IPS-18a (cell line): Measurements from ENCODE around the gene RPS19BP1.

Experiments used
- H3K27ac ChIP-seq: one replicate; pipeline ENCODE4 v1.5.1; 2013; ENCODE audit warnings: low read length
- H3K27me3 ChIP-seq: one replicate; pipeline ENCODE4 v1.6.1; 2013; ENCODE audit warnings: mild to moderate bottlenecking, low read length; ENCODE audit not compliant: control insufficient read depth, insufficient read depth
- H3K36me3 ChIP-seq: one replicate; pipeline ENCODE4 v1.6.1; 2013; ENCODE audit warnings: low read depth, low read length; ENCODE audit not compliant: control insufficient read depth
- H3K4me1 ChIP-seq: one replicate; pipeline ENCODE4 v1.6.1; 2013; ENCODE audit warnings: low read depth, low read length; ENCODE audit not compliant: control insufficient read depth
- H3K4me3 ChIP-seq: one replicate; pipeline ENCODE4 v1.5.1; 2013; ENCODE audit warnings: low read length
- H3K9ac ChIP-seq: one replicate; pipeline ENCODE4 v1.6.1; 2013; ENCODE audit warnings: mild to moderate bottlenecking, low read length, moderate library complexity
- H3K9me3 ChIP-seq: one replicate; pipeline ENCODE4 v1.6.1; 2013; ENCODE audit warnings: low read depth, low read length; ENCODE audit not compliant: control insufficient read depth

Gene RPS19BP1

GRCh38 chr22:39570226-39570625 lies 37.7 kb upstream of the RPS19BP1 start:
- Histone ChIP-seq H3K9ac (no peak overlapping the region), H3K4me1 (no peaks in the 10 kb centered on the region), H3K9me3 (no peaks in the 10 kb centered on the region), H3K27me3 (no peaks in the 10 kb centered on the region), H3K36me3 (no peaks in the 10 kb centered on the region), H3K27ac (no peak overlapping the region), H3K4me3 (no peak overlapping the region)

- Histone ChIP-seq H3K27me3 (no peaks in the 10 kb centered on the region), H3K36me3 (no peaks in the 10 kb centered on the region), H3K9ac (no peak overlapping the region), H3K4me1 (no peaks in the 10 kb centered on the region), H3K27ac (no peak overlapping the region), H3K9me3 (no peaks in the 10 kb centered on the region), H3K4me3 (no peak overlapping the region)
Measured at GRCh38 chr22:39569066-39569465, 36.5 kb upstream of the RPS19BP1 start.

DNA sequence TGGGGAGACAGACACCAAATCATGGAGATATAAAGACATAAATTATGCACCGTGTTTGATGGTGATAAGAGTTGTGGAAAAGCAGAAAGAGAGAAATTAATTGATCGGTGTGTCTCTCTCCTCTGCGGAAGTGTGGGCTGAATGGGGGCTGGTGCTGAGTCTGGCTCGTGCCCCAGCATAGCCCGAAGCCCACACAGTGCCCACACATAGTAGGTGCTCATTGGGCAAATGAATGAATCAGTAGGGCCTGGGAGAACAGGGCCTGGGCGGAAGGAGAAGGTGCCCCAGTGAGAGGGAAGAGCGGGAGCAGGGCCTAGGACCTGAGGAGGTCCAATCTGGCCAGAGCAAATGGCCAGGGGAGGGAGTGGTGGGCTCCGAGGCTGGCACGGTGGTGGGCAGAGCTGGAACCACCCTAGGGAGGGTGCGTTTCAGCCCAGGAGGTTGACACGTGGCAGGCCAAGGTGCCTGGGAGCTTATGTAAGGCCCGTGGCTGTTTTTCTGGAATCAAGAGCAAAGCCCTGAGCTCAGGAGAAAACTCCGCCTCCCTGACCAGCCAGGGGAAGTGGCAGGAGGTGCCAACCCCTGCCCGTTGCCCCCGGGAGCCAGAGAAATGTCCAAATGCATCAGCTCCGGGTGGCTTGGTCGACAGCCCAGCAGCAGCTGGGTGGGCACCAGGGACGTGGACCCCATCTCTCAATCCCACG lies 35.9 kb upstream of the RPS19BP1 start:
- Histone ChIP-seq H3K9ac (no peak overlapping the region), H3K27me3 (no peaks in the 10 kb centered on the region), H3K4me3 (no peak overlapping the region), H3K27ac (no peak overlapping the region), H3K36me3 (no peaks in the 10 kb centered on the region), H3K4me1 (no peaks in the 10 kb centered on the region), H3K9me3 (no peaks in the 10 kb centered on the region)

- H3K27me3 ChIP-seq, result peaks cover 4% of the 10 kb centered on the region
- no peak overlapping the region for H3K27ac ChIP-seq
- no peak overlapping the region for H3K4me3 ChIP-seq
- H3K4me1 ChIP-seq, result no peaks in the 10 kb centered on the region
- H3K9me3 ChIP-seq, result no peaks in the 10 kb centered on the region
- no peak overlapping the region for H3K9ac ChIP-seq
- H3K36me3 ChIP-seq, result no peaks in the 10 kb centered on the region
Measured at GRCh38 chr22:39567135-39567946, 34.8 kb upstream of the RPS19BP1 start.

GRCh38 chr22:39565414-39565944 lies 32.9 kb upstream of the RPS19BP1 start:
- Histone ChIP-seq H3K9ac (no peak overlapping the region), H3K36me3 (no peaks in the 10 kb centered on the region), H3K27ac (no peak overlapping the region), H3K27me3 (peaks cover 13% of the 10 kb centered on the region), H3K4me3 (no peak overlapping the region), H3K9me3 (no peaks in the 10 kb centered on the region), H3K4me1 (no peaks in the 10 kb centered on the region)

- no peak overlapping the region for H3K27ac ChIP-seq
- no peak overlapping the region for H3K9ac ChIP-seq
- H3K36me3 ChIP-seq, result no peaks in the 10 kb centered on the region
- H3K27me3 ChIP-seq, result peaks cover 29% of the 10 kb centered on the region
- no peaks in the 10 kb centered on the region for H3K4me1 ChIP-seq
- no peak overlapping the region for H3K4me3 ChIP-seq
- H3K9me3 ChIP-seq, result no peaks in the 10 kb centered on the region
Measured at GRCh38 chr22:39563571-39564428, 31.3 kb upstream of the RPS19BP1 start.

DNA sequence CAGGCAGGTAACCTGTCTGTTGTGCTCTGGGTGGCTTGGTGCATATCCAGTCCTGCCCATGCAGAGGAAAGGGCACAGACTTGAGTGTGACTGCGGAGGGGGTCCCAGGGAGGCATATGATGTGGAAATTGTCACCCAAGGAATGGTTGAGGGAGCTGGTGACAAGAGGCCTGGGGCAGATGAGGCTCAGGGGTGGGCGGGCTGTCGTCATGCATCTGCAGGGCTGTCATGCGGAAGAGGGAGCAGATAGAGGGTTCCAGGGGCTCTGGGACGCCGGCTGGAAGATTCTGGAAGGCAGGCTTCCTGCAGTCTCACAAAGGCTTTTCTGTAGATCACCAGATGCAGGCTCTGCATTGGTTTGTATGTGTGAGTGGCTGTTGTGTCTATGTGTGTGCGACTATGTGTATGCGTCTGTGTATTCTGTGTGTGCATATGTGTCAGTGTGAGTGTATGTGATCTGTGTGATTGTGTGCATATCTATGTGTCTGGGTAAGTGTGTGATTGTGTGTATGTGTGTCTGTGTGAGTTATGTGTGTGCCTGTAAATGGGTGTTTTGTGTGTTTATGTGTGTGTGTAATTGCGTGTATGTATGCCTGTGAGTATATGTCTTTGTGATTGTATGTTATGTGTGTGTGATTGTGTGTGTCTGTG lies 30.4 kb upstream of the RPS19BP1 start:
- Histone ChIP-seq H3K4me3 (no peak overlapping the region), H3K36me3 (no peaks in the 10 kb centered on the region), H3K27ac (no peak overlapping the region), H3K9me3 (no peaks in the 10 kb centered on the region), H3K9ac (no peak overlapping the region), H3K4me1 (no peaks in the 10 kb centered on the region), H3K27me3 (peaks cover 38% of the 10 kb centered on the region)

DNA sequence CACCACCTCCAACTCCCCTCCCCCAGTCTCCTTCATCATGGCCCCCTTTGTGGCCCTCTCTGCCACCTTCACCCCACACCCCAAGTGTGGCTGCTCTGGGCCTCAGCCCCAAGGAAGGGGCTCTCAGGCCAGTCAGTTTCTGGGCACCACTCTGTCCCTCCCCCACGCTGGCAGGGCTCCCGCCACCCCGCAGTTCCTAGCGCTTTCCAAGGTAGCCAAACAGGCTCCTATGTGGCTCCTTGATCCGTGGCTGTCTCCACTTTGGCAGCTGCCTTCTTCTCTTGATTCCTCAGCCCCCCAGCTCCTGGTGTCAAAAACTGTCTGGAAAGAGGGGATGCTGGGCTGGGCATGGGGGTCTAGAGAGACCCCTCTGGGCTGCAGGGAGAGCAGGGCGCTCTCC lies 27.6 kb upstream of the RPS19BP1 start:
- no peak overlapping the region for H3K9ac ChIP-seq
- H3K4me3 ChIP-seq, result no peak overlapping the region
- H3K4me1 ChIP-seq, result no peaks in the 10 kb centered on the region
- H3K36me3 ChIP-seq, result no peaks in the 10 kb centered on the region
- H3K9me3 ChIP-seq, result no peaks in the 10 kb centered on the region
- H3K27me3 ChIP-seq, result peaks cover 63% of the 10 kb centered on the region
- no peak overlapping the region for H3K27ac ChIP-seq

DNA sequence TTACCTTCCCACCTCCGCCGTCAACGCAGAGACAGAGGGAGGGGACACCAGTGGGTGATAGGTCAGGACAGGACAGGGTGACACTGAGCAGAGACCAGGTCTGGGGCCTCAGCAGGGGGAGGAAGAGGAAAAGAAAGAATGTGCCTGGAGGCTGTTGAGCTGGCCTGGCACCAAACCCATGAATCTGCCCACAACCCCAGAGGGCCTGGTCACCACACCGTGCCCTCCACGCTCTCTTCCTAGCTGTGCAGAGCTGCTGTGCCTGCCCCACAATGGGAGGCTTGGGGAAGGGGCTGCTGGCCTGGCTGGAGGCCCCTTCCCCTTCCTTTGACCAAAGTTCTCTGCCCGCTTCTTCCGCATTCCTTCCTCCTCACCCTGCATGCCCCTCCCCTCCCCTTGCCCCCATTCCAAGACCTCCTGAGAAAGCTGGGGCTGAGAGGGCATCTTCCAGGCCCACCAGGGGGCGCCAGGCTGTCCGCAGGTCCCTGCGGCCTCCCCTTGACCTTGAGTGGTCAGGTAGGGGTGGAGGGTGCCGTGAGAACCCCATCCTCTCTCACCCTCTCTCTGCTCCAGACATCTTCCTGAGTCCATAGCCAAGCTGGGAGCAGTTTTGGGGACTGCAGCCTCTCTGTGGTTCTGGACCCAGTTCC lies 27.0 kb upstream of the RPS19BP1 start:
- no peak overlapping the region for H3K27ac ChIP-seq
- H3K9ac ChIP-seq, result no peak overlapping the region
- H3K27me3 ChIP-seq, result peaks cover 68% of the 10 kb centered on the region
- no peaks in the 10 kb centered on the region for H3K9me3 ChIP-seq
- H3K36me3 ChIP-seq, result no peaks in the 10 kb centered on the region
- no peaks in the 10 kb centered on the region for H3K4me1 ChIP-seq
- H3K4me3 ChIP-seq, result no peak overlapping the region

DNA sequence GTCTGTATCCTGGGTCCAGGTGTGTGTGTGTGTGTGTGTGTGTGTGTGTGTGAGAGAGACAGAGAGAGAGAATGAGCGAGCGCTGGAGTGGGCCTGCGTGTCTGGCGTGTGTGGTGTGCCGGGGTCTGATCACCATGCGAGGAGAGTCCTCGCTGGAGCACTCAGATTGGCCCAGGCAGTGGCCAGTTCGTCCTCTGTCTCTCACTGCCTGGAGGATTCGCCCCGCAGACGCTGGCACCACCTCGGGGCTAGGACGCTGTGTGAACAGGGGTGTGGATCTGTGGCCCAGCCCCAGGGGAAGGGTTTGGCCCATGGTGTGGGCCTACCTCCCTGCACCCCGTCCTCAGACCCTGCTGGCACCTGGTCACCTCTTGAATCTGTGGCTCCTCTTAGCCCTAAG lies 26.4 kb upstream of the RPS19BP1 start:
- no peak overlapping the region for H3K27ac ChIP-seq
- H3K27me3 ChIP-seq, result peaks cover 71% of the 10 kb centered on the region
- H3K9me3 ChIP-seq, result no peaks in the 10 kb centered on the region
- no peaks in the 10 kb centered on the region for H3K4me1 ChIP-seq
- no peak overlapping the region for H3K9ac ChIP-seq
- H3K4me3 ChIP-seq, result no peak overlapping the region
- no peaks in the 10 kb centered on the region for H3K36me3 ChIP-seq
